ENCODE results near the gene ADAM29.

DNA sequence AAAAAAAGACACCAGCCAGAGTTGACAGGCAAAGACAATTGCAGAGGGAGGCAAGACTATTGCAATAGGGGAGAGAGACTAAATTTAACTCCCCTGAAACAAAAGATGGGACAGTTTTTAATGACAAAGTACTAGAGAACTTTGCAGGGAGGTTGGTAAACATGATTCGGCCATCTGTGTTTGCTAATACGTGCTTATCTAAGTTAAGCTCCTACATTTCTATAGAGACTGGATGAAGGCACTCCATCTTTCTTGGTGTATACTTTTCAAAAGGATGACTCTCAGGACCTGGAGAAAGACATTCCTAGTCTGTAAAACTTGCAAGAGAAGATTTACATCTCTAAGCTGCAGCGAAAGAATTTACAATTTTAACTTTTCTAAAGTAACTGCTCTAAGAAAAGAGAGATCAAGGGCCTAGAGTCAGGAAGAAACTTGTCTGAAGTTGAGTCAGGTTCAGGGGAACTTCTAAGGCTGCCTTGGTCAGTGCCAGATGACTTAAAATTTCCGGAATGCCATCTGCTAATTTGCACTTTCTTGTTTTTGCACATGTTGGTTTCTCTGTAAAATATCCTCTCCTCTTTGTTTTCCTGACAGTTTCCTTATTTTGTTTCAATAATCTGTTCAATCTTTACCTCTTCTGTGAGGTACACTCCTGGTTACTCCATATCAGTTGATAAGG is 10.6 kb downstream of the ADAM29 start:
- TF ChIP-seq ZNF462 (CRISPR knock-in tag; IDR thresholded peaks at IDR 0.05), result no peak
- no peak for TF ChIP-seq CTCF (conservative IDR thresholded peaks at IDR 0.05; ENCODE audit: low read depth in 2 of 2)
- no peak for TF ChIP-seq POLR2AphosphoS5 (IDR thresholded peaks at IDR 0.05; ENCODE audit: low read depth)
- TF ChIP-seq EZH2 (IDR thresholded peaks at IDR 0.05; ENCODE audit: low read depth, unreplicated experiment), result no peak

All from GM23338 (cell line).